DMS53 treated with DMSO at 0.1 percent for 48 hours (cell line): ENCODE measurements around the gene TWNK.

Experiments used
- DNase-seq: peaks from one replicate; lab custom pipeline; 2025; ENCODE audit not compliant: unreplicated experiment; lab: John Stamatoyannopoulos, UW

TWNK gene

DNA sequence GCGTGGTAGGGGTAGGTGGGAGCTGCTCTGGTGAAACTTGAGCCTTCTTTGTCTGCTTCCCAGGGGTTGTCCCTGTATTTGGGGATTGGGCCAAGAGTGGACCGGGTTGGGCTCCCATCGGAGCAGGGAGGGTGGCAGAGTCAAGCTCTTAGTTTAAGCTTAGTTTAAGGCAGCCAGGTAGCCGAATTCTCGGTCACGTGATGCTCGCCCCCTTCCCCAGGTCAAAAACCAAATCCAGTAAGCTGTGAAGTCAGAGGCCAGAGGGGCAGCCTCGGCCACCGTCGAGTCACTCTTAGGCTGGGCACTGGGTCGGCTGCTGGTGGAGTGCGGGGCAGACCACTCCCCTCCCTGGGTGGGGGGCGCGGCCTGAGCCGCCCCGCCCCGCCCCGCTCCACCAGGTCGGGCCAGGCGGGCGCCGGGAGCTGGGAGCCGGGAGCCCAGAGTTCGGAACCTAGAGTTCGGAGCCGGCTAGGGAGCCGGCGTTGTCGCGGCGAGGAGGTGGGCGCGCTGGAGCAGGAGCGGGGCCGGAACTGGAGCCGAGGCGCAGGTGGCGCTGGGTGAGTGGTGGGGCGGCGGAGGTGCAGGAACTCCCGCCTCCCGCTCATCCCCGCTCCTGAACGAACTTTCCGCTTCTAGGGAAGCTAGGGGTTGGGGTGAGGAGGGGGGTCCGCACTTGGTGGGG lies 9.5 kb downstream of the TWNK start:
- peak; percentile 17 for DNase-seq

DNA sequence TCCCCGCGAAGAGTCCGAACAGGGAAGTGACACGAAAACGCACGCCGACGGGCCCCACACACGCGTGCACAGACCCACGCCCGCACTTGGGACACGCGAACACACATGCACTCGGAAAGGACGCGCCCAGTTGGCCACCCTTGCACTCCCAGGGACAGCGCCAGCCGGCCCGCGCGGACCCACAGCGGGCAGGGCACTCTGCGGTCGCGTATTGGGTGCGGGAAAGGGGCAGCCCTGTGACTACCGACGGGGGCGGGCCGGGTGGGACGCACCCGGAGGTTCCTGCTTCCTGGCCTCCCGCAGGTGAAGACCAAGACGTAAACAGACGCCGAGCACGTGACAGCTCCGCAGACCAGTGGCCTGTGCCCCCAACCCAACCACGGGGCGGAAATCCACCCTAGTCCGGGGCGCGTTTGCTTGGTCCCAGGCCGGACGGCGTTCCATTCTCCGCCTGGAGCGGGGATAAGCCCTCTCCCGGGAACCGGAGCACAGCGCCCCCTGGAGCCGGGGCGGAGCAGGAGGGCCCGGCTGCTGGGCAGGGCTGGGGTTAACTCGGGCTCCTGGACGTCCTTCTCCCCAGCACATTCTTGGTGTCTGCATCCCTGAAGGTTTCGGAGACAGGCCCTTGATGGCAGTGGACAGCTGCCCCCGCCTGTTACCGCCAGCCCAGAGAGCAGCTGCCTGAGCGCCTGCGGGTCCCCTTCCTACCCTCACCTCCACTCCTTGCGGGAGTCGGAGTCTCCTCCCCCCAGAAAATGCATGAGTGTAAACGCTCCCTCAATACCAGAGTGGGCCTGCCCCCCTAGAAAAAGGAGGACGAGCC lies 10.2 kb downstream of the TWNK start:
- peak; percentile 82 for DNase-seq

DNA sequence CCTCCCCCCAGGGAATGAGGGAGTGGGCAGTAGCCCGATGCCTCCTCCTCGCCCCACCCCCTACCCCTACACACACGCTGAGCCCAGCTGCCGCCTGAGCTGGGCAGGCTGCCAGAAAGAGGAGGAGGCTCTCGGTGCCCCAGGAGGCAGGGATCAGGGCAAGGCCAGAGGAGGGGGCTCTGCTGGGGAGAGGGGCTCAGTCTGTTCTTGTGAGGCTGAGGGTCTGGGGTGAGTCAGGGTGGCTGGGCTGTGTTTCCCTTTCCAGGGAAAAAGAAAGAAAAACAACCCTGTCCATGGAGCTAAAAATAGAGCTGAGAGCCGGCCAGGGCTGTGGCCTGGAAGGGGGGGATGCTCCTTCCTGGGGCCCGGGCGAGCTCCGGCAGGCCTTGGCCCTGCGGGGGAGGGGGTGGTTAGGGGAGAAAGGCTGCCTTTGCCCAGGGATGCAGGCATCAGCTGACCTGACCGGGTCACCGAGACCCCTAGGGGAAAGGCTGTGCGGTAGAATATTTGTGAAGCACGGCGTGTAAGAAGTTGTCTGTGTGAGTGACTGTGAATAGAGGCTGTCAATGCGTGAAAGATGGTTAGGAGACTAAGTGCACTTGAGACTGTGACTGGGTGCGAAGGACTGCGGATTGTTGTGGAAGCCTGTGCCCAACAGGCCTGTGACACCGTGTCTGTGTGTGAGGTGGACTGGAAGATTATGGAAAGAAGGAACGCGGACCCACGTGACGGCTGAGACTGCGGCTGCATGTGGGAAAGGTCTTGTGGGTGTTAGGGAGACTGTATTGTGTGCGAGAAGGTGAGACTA lies 11.0 kb downstream of the TWNK start:
- DNase-seq: peak; percentile 67

DNA sequence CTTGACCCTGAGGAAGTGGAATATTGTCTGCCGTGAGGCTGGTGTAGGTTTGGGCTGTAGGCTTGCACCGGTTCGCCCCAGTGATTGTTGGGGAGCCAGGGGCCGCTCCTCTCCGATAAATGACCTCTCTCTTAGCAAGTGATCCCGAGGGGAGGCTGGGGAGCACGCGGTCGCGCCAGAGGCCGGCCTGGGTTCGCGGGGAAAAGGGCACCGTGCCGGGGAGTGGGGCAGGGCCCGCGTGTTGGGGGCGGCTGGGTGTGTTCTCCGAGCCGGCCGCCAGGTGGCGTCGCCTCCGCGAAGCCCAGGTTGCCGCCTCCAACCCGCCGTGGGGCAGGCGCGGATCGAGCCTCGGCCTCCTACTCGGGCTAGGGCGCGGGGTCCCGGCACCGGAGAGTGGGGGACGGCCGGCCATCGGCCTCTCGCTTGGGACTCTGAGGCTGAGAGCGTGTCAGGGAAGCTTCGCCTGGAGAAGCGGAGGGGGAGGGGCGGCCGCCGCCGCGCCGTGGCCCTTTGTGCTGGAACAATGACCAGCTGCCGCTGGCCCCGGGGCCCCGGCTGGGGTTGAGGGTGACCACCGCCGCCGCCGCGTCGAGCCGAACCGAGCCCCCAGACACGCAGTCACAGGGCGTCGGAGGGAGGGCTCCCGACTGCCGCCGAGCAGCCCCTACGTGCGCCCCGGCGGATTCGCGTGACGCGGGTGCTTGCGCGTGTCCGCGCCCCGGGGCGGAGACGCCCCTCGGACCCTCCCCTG lies 11.8 kb downstream of the TWNK start:
- DNase-seq: peak; percentile 49

DNA sequence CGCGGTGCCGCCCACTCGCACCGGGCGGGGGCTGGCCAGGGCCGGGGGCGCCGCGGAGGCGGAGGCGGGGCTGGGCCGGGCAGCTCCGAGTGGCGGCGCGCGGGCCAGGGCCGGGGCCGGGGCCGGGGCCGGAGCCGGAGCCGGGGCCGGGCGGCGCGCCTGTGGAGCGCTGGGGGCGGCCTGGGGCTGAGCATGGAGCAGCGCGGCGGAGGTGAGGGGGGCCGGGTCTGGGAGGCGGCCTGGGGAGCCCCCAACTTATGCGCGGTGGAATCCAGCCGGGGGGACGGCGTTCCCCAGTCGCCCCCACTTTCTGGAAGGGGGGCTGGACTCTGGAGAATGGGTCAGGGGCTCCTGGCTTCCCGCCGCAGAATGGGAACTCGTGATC lies 12.4 kb downstream of the TWNK start, which contains the start of gene LZTS2:
LZTS2 (plus strand) TSS at position 67 of the 385 bp plus-strand sequence. CDS start 2,731 bp downstream, outside the sequence.
- no peak for DNase-seq

DNA sequence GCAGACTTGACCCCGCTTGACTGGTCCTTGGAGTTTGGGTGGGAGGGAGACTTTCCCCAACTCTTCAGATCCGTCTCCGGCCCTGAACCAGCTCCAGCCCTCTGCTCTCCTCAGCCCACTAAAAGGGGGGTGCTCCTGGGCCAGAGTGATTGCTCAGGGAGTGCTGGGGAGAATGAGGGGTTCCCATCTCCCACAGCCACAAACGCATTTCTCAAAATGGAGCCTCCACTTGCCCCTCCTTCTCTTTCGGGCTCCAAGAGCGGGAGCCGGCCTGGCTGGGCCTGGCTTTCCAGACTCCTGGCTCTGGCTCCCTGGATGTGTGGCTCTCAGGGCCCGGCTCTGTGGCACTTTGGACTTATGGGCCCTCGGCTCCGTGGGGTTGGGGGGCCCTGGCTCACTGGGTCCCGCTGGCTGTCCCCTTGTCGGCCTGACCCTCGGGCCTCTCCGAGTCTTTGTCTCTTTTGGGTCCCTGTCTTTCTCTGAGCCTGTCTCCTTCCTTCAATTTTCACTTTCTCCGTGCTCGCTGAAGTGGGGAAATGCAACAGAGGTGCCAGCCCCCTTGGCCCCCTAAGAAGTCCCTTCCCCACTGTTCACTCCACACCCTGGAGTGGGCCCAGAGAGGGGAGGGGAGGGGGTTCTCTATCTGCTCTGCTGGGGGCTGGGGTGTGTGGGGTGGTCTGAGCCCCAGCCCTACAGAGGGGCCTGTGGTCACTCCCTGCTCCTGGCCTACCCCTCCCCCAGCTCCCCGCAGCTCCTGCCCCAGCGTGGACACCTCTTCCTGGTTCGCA lies 13.0 kb downstream of the TWNK start:
- DNase-seq: no peak

DNA sequence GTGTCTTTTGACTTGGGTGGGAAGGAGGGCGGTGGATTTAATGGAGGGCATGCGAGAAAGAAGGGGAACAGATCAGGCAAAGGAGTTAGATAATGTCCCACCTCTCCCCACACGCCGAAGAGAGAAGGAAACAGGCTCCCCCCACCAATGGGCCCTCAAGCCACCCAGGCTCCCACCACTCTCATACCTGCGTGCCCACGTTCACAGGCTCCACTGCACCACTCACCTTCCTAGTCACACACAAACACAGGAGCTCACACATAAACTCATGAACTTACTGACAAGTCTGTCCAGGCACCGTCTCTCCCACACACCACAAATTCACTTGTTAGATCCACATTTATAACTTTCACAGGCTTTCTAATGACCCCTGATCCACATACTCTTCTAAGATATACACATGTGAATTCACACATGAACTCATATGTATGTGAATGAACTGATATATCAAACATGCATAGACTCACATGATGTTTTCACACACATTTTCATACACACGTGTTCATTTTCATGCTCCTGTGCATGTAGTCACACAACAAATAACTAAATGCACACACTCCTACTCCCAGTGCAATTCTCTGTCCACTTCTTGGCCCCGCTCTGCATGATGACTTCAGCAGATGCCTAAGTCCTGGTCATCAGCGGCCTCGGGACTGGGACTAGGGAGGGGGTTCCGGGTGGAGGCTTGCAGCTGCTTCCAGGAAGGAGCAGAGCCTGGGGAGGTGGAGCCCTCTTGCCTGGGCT lies 13.7 kb downstream of the TWNK start:
- no peak for DNase-seq

DNA sequence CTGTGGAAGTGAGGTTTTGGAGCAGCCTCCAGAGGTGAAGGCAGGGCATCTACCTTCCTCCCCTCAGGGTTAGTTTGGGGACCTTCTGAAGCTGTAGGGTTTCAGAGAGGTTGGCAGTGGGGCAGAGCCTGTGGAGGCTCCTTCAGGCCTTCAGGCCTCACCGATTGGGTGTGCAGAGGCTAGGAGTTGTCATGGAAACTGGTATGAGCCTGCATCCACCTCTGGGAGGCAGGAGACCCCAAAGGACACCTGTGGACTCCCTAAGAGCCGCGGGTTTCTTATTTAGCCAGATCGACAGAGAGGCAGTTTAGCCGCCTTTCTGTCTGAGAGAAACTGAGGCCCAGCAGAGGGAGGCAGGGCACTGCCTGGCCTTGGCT lies 14.3 kb downstream of the TWNK start:
- no peak for DNase-seq

DNA sequence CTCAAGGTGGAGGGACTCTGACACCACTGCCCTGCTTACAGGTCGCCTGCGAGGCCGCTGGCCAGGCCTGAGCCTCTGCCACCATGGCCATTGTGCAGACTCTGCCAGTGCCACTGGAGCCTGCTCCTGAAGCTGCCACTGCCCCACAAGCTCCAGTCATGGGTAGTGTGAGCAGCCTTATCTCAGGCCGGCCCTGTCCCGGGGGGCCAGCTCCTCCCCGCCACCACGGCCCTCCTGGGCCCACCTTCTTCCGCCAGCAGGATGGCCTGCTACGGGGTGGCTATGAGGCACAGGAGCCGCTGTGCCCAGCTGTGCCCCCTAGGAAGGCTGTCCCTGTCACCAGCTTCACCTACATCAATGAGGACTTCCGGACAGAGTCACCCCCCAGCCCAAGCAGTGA lies 15.1 kb downstream of the TWNK start:
- no peak for DNase-seq

DNA sequence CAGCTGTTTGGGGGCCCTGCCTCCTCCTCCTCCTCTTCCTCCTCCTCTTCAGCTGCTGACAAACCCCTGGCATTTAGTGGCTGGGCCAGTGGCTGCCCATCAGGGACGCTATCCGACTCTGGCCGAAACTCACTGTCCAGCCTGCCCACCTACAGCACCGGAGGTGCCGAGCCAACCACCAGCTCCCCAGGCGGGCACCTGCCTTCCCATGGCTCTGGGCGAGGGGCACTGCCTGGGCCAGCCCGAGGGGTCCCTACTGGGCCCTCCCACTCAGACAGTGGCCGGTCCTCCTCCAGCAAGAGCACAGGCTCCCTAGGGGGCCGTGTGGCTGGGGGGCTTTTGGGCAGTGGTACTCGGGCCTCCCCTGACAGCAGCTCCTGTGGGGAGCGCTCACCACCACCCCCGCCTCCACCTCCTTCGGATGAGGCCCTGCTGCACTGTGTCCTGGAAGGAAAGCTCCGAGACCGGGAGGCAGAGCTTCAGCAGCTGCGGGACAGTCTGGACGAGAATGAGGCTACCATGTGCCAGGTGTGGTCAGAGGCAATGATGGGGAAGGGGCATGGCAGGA lies 16.4 kb downstream of the TWNK start:
- DNase-seq: no peak

DNA sequence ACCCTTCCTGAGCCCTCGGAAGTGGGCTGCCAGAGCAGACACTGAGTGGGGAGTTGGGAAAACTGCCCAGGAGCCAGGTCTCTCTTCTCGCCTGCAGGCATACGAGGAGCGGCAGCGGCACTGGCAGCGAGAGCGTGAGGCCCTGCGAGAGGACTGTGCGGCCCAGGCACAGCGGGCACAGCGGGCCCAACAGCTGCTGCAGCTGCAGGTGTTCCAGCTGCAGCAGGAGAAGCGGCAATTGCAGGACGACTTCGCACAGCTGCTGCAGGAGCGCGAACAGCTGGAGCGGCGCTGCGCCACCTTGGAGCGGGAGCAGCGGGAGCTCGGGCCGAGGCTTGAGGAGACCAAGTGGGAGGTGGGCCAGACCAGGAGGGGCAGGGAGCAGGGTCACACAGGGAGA lies 18.0 kb downstream of the TWNK start:
- DNase-seq: no peak

DNA sequence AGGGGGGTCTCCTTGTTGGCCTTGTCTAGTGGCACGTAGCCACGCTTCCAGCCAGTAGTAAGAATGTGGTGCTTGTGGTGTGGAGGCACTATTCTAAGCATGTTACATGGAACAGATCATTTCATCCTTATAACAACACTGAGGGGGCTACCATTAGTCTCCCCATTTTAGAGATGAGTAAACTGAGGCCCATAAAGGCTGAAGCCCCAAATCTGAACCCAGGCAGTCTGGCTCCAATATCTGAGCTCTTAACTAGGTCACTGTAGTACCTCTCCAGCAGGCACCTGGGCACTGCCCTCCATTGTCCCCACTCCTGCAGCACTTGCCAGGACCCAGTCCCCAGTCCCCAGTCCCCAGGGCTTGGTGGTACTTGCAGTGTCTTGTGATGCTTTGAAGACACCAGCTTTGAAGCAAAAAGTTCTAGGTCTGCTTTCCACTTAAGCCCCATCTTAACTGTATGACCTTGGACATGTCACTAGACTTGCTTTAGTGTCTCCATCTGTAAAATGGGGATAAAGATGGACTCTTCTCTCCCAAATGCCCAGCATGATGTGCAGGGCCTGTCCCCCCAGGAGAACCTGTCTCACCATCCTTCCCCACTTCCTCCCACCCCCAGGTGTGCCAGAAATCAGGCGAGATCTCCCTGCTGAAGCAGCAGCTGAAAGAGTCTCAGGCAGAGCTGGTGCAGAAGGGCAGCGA lies 18.7 kb downstream of the TWNK start:
- DNase-seq: no peak

DNA sequence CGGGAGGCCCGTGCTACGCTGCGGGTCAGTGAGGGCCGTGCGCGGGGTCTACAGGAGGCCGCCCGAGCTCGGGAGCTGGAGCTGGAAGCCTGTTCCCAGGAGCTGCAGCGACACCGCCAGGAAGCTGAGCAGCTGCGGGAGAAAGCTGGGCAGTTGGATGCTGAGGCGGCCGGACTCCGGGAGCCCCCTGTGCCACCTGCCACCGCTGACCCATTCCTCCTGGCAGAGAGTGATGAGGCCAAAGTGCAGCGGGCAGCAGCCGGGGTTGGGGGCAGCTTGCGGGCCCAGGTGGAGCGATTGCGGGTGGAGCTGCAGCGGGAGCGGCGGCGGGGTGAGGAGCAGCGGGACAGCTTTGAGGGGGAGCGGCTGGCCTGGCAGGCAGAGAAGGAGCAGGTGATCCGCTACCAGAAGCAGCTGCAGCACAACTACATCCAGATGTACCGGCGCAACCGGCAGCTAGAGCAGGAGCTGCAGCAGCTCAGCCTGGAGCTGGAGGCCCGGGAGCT lies 19.3 kb downstream of the TWNK start:
- DNase-seq: no peak

DNA sequence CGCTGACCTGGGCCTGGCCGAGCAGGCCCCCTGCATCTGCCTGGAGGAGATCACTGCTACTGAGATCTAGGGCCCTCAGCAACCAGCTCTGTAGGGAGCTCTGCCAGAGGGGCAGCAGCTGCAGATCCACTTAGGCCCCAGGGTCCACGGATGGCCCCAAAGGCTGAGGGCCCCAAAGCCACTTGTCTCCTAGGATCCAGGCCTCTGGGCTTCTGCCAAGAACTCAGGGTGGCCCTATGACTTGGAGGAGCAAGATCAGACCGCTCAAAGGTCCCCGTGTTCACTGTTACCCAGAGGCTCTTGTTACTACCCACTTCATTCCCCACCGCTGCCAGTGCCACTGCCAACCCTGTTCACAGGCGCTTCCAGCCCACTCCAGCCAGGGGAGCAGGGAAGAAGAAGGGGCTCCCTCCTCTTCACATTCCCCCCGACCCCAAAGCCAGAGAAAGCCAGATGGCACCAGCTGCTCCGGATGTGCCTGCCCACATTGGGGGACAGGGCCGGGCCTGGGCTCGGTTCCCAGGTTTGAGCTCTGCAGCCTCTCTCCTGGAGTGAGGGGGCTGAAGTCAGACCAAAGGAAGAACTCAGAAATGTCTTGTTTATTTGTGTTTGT lies 19.9 kb downstream of the TWNK start:
- no peak for DNase-seq

DNA sequence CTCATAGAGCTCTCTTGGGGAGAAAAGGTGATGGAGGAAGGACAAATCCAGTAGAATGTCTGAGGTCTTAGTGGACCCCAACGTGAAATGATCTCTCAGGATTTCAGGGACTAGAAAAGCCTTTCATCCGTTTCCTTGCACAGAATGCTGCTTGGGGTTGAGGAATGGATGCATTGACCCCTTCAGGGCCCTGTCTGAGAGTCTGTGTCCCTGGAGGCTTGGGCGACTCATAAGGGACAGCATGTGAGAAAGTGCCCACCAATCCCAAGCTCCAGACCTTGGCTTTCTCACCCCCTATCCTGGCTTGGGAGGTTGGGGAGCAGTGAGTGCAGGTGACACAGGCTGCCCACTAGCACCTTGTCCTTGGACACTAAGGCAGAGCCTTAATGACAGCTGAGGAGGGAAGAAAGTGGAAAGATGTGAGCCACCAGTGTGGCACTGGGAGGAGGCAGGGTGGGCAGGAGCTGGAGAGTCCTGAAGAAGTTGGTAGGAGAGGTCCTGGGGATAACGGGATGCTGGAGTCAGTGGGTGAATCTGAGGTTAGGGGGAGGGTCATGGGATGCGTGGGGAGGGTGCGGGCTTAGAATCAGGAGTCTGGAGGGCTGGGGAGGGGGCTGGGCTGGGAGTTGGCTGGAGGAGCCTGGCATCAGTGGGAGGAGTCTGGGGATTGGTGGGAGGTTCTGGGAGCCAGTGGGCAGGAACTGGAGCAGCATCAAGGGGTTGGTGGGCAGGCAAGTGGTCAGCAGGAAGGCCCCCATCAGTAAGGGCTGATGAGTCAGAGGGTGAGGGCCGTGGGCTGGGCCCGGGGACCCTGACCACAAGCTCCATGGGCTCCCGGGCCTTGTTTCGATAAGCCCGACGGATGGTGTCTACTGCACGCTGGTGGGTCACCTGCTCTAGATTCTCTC lies 20.8 kb downstream of the TWNK start:
- no peak for DNase-seq

DNA sequence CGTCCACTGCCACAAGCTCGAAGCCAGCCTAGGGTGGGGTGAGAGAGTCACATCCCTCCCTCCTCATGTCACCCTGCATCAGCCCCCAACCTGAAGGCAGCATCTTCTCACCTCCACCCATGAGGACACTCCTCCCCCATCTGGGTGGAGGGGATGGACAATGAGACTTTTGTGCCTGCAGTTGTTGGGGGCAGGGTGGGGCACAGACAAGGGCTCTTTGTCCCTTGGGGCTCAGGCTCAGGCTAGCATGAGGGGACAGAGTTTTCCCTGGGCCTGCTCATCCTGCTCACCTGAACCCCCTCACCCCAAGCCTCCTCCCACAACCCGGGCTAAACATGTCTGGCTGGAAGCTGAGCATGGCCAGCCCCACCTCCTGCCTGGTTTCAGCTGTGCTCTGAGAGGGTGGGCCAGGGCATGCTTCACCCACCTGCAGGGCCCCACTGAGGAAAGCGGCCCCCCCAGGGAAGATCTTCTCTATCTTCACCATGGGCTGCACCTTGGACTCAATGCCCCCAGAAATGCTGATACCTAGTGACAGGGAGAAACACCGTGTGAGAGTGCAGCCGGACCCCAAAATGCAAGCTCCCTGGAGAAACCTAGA lies 21.6 kb downstream of the TWNK start:
- DNase-seq: no peak

DNA sequence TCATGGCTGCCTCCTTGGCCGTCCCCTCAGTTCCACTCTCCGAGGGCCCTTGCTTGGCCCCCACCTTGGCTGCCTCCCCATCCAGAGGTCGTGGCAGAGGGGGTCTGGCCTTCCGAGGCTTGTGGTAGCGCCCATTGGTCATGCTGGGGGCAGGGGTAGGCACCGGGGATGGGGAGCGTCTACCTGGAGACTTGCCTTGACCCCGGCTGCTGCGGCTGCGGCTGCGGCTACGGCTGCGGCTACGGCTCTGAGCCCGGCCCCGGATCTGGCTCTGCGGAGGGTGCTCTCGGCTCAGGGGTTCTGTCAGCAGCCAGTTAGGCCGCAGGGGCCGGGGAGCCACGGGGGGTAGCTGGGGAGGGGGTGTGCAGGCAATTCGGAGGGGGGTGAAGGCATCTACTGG lies 23.0 kb downstream of the TWNK start:
- no peak for DNase-seq
